GM19351 (cell line): ENCODE data around the gene ACOT7.

Source experiments
- ATAC-seq: cut with Tn5 transposase; IDR thresholded peaks from one replicate; pipeline ENCODE4 v1.9.1; 2021; ENCODE audit warnings: mild to moderate bottlenecking, moderate library complexity; ENCODE audit not compliant: unreplicated experiment

The ACOT7 gene

DNA sequence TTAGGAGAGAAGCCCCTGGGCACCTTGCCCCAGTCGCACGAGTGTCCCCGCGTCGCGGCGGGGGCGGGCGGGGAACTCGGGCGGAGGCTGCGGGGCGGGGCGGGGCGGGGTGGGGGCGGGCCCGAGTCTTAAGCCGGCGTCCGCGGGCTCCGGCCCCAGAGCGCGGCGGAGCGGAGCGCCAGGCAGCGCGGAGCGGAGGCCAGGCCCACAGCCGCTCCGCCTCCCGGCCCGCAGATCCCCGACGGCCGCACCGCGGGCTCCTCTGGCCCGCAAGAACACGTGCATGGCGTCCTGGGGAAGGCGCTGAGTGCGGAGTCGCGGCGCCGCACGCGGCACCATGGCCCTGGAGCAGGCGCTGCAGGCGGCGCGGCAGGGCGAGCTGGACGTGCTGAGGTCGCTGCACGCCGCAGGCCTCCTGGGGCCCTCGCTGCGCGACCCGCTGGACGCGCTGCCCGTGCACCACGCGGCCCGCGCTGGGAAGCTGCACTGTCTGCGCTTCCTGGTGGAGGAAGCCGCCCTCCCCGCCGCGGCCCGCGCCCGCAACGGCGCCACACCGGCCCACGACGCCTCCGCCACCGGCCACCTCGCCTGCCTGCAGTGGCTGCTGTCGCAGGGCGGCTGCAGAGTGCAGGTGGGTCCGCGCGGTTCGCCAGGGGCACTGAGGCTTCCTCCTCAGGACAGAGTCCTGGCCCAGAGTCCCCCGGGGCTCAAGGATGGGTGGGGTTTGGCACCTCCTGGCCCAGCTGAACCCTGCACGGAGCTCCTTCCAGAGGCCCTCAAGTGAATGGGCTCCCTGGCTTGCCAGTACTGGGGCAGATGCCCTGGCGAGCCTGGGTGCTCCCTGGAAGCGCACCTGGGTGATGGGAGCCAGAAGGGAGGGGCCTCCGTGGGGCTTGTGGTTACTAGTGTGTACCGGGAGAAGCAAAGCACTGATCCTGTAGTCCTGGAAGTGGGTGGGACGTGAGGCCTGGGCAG, 31.3 kb upstream of the ACOT7 start, which contains the start of gene ESPN:
TSS of gene ESPN (plus strand) at position 158 of the 975 bp plus-strand sequence. CDS start at position 338, 180 bp downstream.
- ATAC-seq: no peak

DNA sequence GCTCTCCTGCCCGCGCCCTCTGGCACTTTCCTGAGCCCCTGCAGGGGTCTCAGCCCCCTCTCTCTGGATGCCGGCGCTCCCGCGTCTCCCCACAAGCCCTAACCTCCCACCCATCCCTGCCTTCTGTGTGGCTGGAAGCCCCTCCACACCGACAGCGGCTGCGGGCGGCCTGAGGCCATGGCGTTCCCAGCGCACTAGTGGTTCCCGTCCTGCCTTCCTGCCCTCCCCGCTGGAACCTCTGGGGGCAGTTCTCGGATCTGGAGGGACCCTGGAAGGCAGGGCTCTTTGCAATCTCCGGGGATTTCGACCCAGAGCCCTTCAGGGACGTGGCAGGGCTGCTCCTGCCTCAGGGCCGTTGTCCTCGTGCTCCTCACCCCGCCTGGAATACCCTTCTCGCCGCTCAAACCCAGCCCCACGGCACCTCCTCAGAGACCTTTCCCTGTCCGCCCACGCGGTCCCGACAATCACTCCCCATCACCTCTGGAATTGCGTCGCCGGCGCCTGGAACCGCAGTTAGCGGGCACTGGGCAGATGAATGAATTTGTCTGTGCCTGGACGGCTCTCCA, 30.5 kb upstream of the ACOT7 start:
- ATAC-seq: no peak

- ATAC-seq: peak; percentile 51
These were observed 29.9 kb upstream of the ACOT7 start for GRCh38 chr1:6423321-6423999.

- ATAC-seq: no peak
These were observed 27.7 kb upstream of the ACOT7 start for GRCh38 chr1:6421266-6421665.

- ATAC-seq: no peak
These were observed 27.0 kb upstream of the ACOT7 start for GRCh38 chr1:6420454-6421042.

DNA sequence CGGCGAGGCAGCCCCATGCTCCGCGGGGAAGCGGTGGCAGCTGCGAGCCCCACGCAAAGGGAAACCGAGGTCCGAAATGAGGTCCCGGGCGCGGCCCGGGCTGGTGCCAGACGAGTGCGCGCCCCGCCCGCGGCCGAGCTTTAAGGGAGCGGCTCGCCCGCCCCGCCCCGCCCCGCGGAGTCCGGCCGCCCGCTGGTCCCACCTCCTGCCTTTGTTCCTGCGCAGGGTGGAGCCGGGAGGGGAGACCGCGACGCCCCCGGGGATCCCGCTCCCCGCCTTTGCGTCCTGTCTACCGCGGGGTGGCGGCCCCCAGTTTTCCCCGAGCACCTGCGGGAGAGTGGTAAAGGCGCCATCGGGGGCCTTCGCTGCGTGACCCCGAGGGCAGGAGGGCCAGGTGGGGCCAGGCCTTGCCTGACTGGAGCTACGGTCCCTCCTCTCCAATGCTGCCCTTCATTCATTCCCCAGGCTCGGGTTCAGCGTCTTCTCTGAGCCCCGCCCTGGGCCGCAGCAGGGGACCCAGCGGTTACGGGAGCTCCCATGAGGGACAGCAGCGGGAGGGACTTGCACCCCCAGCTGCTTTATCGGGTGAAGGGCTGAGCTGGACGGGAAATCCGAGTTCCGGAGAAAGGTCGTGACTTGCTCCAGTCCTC, 26.4 kb upstream of the ACOT7 start, which contains the start of gene HES2:
TSS of gene HES2 (minus strand) at position 116 of the 650 bp plus-strand sequence. CDS start at position 17, 99 bp downstream.
- no peak for ATAC-seq

- no peak for ATAC-seq
These were observed 25.8 kb upstream of the ACOT7 start for GRCh38 chr1:6419397-6419803.

DNA sequence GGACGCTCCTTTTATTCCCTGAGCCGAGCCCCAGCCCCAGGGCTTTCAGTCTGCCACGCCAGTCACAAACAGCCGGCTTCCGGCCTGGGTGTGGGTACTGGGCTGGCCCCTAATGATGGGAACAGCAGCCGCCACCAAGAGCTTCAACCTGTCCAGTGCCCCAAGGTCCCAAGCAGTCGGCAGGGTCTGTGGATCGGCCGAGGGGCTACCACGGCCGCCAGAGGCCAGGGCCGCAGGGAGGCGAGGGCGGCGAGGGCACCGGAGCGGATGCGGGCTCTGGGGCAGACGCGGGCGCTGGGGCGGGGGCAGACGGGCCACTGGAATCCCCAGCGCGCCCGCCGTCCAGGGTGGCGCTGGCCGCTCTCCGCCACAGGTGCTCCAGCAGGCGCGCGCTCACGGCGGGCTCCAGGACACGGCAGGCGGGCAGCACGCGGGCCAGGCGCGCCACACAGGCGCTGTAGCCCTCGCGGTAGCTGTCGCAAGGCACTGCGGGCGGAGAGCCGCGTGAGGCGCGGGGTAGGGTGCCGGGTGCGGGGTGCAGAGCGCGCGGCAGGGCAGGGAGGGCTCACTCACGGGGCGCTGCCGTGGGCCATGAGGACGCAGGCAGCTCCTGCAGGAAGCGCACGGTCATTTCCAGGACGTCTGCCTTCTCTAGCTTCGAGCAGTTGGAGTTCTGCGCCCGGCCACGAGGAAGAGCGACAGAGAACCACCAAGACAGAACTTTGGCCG, 25.3 kb upstream of the ACOT7 start:
- no peak for ATAC-seq

DNA sequence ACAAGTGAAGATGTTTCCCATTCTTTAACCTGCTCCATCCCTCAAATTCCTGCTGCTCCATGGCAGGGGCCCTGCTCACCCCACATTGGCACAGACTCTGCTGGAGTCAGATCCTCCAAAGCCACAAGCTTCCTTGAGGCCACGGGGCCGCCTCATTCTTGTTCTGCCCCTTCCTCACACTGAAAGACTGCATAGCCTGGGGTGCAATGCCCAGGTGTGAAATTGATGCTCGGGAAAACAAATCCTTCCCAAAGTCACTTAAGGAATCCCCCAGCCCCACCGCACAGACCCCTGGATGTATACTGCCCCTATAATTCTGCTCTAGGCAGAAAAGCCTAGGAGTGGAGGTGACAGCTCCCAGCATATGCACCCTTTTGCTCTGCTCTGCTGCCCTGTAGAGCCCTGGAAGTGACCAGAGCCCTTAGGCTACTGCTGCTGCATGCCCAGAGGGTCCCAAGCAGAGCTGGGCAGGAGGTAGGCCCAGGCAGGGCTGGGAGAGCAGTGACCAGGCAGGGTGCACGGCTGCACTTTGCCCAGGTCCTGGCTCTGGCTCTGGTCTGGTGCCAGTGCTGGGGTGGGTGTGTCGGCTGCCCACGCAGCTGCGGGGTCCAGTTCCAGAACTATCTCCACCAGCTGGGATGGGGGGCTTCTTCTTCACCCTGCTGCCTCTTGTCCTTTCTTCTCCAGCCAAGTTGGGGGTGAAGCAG, 24.5 kb upstream of the ACOT7 start:
- ATAC-seq: no peak

DNA sequence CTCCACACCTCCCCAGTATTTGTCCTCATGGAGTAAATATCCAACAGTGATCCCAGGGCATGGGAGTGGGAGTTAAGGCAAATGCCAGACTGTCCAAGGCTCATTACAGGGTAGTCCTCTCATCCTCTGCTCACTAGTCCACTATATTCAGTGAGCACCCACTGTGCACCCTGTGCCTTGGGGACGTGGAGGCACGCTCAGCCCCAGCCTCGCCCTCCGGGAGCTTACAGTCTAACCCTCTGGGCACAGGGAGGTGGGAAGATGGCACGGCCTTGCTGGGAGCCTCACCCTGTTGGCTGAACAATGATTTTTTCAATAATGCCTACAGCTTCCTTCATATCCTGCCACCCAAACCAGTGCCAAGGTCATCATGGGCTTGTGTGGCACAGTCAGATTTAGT, 23.3 kb upstream of the ACOT7 start:
- ATAC-seq: no peak

GRCh38 chr1:6416295-6416656, 22.7 kb upstream of the ACOT7 start:
- ATAC-seq: no peak

DNA sequence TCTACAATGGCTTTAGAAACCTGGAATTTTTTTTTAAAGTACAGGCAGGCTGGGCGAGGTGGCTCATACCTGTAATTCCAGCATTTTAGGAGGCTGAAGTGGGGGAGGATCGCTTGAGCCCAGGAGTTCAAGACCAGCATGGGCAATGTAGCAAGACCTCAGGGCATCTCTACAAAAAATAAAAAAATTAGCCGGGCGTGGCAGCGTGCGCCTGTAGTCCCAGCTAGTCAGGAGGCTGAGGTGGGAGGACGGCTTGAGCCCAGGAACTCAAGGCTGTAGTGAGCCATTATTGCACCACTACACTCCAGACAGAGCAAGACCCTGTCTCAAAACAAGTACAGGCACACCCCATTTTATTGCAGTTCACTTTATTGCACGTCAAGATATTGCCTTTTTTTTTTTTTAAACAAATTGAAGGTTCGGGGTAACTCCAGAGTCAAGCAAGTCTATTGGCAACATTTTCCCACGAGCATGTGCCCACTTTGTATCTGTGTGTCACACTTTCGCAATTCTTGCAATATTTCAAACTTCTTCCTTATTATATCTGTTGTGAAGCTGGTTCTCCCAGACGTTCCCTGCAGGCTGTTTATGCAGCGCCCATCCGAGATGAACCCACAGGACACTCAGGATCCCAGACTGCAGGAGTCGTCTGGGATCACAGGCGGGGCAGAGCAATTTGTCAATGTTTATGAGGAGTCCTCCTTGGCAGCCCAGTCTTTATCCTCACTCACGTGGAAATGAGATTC, 21.5 kb upstream of the ACOT7 start:
- no peak for ATAC-seq

DNA sequence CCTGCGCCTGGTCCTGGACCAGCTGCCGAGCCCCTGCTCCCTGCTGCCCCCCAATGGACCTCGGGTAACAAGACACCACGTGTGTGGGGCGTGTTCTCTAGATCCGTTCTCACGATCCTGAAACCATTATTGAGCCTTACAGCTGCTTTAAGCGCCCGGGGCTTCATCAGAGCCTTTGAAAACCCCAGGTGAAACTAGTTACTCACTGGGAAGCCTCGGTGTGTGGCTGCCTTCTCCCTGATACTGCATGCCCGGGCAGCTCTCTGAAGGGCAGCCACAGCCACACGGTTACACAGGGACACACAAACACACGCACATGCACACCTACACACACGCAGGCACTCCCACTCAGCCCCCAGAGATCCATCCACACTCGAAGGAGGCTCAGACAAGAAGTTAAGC, 20.9 kb upstream of the ACOT7 start:
- peak; percentile 78 for ATAC-seq

GRCh38 chr1:6412896-6413295, 19.3 kb upstream of the ACOT7 start:
- no peak for ATAC-seq

GRCh38 chr1:6410248-6410893, 16.8 kb upstream of the ACOT7 start:
- no peak for ATAC-seq

DNA sequence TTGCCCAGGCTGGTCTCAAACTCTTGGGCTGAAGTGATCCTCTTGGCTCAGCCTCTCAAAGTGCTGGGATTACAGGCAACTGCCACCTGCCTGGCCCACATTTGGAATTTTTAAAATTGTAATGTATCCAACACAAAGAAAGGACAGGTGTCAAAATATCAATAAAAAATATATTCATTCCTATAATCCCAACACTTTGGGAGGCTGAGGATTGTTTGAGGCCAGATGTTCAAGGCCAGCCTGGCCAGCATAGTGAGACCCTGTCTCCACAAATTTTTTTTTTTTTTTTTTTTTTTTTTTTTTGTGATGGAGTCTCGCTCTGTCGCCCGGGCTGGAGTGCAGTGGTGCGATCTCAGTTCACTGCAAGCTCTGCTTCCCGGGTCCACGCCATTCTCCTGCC, 16.2 kb upstream of the ACOT7 start:
- no peak for ATAC-seq

DNA sequence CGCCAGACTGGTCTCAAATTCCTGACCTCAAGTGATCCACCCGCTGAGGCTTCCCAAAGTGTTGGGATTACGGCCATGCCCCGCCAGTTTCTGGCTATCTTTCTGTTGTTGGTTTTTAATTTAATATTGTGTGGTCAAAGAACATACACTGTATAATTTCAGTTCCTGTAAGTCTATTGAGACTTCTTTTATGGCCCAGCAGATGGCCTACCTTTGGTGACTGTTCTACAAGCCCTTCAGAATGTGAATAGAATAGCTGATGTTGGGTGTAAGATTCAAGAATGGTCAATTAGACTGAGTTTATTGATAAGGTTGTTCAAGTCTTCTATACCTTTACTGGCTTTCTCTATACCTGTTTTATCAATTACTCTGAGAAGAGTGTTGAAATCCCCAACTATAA, 15.5 kb upstream of the ACOT7 start:
- ATAC-seq: no peak

DNA sequence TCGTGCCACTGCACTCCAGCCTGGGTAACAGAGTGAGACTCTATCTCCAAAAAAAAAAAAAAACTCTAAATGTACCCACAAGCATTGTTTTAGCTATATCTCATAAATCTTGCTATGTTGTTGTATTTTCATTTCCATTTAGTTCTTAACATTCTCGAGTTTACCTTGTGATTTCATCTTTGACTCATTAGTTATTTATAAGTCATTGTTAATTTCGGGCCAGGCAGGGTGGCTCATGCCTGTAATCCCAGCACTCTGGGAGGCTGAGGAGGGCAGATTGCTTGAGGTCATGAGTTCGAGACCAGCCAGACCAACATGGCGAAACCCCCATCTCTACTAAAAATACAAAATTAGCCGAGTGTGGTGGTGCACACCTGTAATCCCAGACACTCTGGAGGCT, 14.5 kb upstream of the ACOT7 start:
- no peak for ATAC-seq
